GM19035 (cell line): ENCODE results near the gene AKT1.

Experiments used
- ATAC-seq: cut with Tn5 transposase; IDR thresholded peaks from one replicate; pipeline ENCODE4 v1.9.1; 2021; ENCODE audit not compliant: unreplicated experiment

The AKT1 gene

DNA sequence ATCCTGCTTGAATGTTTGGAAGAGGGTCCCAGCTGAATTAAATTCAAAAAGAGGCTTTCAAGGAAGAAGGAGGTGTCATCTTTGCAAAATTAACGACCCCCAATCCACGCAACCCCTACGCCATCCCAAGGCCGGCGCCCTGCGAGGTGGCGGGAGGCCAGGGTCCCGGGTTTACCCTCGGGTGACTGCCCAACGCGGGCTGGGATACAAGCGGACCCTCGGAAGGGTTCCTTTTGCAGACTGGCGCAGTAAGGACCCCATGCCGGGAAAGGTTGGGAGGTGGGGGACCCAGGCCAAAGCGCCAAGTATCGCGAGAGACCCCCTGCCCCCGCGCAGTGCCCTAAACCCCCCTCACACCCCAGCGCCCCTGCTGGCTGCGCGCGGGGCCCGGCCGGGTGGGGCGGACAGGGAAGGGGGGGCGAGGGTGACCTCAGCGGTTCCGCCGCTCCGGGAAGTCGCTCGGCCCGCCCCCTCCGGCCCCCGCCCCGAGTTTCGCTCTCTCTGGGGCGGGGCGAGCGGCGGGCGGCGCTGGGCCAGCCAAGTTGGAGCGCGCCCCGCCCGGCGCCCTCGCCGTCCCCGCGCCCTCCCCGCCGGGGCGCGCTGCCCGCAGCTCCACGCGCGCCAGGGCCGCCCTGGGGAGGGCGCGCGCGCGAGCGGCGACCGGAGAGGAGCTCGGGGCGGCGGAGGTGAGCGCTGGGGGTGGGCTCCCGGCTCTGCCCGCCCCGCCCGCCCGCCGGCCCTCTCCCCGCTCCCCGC, 4.6 kb upstream of the AKT1 start:
- ATAC-seq, result peak; percentile 59

DNA sequence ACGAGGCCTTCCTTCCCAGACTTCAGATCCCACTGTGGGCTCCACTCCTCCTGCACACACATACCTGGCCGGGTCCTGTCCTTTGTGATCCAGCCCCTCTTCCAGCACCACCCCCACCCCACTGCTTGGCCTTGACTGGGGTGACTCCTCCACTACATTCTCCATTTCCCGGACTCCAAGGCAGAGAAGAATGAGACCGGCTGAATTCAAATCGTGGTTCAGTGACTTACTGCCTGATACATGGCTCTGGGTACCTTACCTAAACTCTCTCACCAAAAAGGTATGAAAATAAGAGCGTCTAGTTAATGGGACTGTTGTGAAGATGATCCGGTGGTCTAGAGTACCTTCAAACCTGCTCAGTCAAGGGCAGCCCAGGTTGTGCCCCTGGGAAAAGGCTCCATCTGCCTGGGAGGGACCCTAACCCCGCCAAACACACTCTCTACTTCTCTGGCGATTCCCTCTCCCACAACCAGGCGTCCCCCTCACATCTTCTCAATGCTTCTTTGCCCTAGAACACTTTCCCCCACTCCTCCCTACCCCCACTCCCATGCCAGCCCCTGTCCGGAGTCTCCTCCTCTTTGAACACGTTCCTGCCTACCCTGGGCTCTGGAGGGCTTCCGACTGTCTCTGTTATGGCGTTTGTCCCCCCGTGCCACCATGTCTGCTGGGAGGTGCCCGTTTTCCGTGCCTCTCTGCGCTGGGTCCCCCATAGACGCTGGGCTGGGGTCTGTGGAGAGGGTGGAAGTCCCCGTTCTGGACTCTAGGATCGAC, 3.9 kb upstream of the AKT1 start:
- ATAC-seq, result no peak

DNA sequence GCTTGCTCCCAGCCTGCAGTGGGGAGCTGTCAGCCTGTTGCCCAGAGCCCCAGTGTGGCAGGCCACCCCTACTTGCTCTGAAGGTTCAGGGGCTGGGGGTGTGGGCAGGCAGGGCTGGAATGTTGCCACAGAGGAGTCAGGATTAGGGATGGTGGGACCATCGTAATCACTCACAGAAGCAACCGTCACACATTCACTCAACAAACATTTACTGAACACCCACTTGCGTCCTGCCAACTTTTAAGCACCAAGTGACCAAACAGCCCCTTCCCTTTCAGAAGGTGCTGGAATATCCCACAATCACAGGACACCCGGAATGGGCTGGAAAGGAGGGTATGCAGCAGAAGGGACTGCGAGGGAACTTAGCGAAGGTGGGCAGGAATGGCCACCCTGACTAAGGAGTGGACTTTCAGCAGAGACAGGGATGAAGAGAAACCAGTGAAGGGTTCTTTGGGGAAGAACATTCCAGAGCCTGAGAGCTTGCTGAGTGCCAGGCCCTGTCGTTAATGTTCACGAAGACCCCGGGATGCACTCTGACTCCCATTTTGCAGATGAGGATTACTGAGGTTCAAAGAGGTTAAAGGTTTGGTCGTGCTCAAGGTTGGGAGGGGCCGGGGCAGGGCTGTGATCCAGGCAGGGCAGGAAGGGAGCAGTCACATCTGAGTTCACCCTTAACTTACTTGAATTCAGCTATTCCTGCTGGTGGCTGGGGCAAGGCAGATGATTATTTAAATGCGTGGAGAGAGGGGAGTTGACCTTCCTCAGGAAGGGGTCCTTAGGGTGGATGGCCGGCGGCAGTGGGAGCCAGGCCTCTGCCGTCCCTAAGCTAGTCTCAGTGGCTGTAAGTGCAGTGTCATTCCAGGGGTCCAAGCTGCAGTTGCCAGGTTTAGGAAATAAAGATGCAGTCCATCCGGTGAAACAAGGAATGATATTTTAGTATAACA, 3.0 kb upstream of the AKT1 start:
- no peak for ATAC-seq

DNA sequence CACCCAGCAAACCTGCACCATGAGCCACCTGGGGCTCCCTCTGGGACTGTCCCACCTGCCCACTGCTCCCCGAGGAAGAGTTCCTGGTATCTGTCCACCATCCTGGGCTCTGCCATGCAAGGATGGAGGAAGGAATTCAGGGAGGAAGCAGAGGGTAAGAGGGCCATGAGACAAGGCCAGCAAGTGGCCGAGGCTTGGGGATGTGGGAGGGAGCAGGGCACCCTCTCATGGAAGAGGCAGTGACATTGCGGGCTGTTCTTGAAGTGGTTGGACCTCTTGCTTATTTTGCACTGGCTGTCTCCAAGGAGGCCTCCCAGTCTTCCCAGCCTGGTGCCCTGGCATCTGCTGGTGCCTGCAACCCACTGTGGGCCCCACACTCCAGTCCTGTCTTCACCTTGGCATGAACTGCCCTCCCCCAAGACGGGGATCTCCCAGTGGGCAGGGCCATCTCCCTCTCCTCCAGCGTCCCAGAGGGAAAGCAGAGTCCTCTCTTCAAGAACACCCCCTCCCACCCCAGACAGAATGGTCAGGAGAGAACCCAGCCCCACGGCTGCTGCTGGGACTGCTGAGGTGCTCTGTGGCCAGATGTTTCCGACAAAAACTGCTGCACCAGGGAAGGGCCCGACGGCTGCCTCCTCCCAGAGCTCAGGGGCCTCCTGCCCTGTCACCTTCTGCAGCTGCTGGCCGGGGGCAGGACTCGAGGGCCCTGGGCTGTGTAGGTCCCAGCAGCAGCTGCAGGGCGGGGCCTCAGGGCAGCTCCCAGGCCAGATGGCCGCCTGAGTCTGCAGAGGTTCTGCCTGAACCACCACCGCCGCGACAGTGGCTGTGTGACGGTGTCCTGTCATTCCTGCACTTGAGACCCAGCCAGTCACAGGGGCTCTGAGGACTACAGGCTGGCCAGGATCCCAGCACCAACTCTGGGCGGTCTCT, 1.8 kb upstream of the AKT1 start:
- no peak for ATAC-seq

DNA sequence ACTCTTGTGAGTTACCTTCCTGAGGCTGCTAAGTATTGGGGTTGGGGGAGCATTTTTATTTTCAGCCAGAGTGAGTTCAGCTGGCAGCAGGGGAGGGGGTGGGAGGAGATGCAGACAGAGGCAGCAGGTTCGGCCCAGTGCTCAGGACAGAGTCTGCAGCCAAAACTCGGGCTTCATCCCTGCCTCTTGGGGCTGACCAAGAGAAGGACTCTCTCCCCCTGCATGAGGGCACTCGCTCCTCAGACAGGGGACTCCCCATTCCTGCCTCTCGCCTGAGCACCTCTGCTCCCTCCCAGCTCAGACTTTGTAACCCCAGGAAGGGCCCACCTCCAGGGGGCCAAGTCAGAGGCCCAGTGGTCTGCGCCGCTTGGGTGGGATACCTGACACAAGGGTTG, 1.1 kb upstream of the AKT1 start:
- ATAC-seq, result no peak

DNA sequence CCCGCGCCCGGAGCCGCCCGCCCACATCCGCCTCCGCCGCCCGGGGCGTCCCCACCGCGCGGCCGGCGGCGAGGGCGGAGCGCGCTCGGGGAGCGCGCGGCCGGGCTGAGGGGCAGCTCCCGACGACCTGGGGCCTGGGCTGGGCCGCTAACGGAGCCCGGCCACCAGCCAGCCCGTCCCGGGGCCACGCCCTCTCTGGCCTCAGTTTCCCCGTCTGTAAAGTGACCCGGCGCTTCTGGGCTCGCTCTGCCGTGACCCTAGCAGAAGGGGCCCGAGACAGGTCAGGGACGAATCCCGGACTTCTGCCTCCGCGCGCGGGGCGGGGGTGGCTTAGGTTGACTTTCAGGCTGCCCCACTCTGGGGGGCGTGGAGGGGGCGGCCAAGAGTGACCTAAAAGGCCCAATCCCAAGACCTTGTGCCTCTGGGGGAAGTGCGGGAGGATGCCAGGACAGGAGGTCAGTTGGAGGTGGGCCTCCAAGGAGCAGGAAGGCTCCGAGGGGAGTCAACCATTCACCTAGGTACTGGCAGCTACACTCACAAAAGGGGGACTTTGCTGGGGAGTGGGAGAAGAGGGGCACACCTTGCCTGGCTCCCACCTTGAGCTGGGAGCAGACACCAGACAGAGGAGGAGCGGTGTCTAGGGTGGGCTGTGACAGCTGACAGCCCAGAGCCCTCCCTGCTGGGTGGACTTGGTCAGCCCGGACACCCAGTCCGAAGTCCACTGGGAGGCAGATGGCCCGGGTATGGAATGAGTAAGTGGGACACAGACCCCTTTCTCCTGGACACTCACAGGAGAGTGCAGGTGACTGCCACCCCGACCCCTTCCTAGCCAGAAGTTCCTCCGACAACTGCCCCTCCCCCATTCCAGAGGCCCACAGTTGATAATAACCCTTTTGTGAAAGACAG, 486 bp upstream of the AKT1 start:
- no peak for ATAC-seq

DNA sequence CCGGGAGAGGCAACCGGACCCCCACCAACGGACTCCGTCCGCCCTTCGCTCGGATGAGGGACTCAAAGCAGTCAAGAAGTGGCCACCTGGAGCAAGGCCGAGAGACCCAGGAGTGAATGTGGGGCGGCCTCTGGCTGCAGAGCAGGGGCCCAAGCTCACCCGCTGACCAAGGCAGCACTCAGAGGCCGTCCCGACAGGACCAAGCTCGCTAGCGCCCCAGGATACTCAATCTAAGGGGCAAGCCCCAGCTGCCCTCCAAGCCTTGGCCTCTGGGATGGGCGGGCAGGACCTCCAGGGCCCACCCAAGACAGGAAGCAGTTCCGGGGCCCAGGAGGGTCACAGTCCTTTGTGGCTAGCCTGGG, 936 bp downstream of the AKT1 start:
- peak; percentile 5 for ATAC-seq

DNA sequence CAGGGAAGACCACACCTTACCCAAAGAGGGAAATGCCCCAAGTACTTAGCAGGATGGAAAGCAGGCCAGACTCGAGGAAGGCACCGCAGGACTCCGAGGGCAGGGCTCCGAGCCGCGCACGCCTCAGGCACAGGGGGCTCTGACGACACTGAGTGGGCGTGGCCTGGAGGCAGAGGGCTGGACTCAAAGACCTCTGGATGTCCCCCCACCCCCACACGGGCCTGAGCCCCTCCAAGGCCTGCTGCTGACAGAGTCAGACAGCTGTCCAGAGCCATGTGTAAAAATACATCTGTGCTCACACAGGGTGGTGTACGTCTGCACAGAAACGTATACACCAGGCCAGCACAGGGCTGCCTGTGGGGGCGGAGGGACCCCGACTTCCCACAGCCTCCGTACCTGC, 1.4 kb downstream of the AKT1 start:
- no peak for ATAC-seq

DNA sequence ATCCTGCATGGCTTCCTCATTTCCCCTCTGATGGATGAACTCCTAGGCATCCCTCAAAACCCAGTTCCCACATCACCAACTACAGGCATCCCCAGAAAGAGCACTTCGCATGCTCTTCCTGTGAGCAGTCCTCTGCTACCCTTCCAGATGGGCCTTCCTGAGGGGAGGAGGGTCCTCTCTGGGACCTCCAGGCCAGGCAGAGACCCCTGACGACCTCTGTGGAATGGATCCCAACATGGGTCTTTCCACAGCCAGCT, 1.9 kb downstream of the AKT1 start:
- ATAC-seq, result no peak

DNA sequence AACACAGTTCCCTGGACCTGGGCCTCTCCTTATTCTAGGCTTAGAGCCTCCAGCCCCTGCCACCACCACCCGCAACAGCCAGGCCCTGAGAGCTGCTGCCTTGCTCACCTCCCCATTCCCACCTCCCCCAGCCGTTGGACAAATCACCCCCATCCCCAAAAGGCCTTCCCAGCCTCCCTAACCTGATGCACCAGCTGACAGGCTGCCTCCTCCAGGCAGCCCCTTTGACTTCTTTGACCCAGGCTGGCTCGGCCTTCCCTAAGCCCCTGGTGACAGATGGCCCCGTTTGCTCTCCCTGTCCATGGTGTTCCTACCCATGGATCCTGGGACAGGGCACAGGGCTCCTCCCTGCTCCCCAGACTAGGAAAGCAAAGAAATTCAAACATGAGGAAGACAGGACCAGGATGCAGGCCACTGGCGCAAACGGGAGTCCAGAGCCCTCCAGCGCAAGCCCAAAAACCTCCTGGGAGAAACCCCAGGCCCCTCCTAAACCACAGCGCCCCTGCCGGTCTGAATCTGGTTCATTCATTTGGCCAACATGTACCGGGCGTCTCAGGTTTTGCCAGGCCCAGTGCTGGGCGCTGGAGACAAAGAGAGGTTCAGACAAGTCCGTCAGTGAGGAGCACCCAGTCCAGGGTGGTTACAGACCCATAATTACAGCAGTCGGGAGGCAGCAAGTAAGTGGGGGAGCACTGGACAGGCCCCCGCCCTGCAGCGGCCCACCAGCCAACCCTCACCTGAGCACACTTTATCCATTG, 2.4 kb downstream of the AKT1 start:
- ATAC-seq, result no peak

DNA sequence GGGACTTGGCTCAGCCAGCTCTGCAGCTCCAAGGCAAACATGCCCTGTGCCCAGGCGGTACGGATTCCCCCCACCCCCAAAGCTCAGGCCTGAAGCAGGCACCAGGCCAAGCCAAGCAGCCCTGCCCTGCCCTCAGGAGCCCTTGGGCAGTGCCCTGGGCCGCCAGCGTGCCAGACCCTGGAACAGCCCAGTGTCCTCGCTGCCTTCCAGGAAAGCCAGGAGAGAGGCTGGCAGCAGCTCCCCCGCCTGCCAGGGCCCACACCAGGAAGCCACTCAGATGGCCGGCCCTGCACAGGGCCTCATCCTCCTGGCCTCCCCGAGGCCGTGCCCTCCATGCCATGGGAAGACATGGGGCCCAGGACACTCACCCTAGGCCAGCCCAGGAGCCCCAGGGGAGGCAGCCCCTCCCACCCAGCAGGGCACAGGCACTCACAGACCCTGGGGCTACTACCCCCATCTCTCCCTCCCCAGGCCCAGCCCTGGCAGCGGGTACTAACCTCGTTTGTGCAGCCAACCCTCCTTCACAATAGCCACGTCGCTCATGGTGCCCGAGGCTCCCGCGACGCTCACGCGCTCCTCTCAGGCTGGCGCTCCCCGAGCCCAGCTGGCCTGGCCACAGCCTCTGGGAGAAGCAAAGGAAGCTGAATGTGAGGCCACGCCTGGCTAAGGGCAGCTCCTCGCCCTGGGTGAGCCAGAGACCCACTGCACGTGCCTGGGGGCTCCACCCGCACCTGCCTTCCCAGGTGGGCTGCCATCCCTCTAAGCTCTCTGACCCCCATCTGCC, 3.3 kb downstream of the AKT1 start:
- ATAC-seq, result no peak

DNA sequence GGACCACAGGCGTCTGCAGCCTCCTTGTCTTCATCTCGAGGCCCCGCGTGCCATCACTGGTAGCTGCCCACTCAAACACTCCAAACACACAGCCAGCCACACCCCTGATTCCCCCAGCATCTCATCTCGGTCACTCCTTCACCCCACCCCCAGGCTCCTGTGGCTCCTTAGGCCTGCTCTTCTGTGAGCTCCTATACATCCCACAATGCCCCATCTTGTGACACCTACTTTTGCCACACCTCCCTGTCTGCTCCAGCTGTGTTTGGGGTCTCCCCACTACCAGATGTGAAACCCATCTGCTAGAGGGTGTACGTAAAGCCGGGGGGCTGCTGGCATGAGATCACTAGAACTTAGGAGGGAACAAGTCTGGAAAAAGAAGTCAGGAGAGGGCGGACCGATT, 4.1 kb downstream of the AKT1 start:
- no peak for ATAC-seq

DNA sequence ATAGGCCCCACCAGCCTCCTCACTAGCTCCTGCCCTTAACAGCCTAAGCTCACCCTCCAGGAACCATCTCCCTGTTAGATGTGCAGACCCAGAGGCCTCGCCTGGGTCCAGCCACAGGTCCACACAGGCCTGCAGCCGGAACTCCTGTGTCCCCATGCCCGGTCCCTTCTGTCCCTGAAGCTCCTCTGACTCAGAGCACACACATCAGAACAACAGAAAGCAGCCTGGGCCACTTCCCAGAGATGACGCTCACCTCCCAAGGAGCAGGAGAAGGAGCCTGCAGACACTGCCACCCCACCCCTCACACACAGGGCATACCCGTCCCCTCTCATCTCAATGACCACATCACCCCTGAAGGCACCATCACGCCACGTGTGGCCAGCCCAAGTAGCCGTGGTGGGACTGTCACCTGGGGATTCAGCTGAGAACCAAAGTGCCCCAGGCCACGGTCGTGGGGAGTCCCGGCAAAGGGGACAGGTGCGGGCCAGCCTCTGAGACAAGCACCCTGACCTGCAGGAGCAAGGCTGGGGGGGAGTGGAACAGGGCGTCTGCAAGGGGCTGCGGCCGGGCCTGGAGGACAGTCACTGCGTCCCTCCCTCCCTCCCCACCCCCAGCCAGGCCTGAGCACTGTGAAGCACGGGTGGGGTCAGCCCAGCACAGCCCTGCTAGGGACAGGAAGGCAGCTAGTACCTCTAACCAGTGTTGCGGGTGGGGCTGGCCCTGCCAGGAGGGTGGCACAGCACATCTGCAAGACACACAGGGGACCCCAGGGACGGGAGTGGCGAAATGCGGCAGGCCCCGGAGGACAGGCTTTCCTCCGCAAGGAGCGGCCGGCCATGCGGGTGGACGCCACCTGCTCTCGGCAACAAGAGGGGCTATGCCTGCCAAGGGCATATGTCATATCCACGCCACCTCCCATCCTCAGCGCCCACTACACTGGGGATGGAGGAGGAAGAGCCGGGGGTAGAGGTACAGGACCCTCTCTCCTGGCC, 5.5 kb downstream of the AKT1 start:
- no peak for ATAC-seq

DNA sequence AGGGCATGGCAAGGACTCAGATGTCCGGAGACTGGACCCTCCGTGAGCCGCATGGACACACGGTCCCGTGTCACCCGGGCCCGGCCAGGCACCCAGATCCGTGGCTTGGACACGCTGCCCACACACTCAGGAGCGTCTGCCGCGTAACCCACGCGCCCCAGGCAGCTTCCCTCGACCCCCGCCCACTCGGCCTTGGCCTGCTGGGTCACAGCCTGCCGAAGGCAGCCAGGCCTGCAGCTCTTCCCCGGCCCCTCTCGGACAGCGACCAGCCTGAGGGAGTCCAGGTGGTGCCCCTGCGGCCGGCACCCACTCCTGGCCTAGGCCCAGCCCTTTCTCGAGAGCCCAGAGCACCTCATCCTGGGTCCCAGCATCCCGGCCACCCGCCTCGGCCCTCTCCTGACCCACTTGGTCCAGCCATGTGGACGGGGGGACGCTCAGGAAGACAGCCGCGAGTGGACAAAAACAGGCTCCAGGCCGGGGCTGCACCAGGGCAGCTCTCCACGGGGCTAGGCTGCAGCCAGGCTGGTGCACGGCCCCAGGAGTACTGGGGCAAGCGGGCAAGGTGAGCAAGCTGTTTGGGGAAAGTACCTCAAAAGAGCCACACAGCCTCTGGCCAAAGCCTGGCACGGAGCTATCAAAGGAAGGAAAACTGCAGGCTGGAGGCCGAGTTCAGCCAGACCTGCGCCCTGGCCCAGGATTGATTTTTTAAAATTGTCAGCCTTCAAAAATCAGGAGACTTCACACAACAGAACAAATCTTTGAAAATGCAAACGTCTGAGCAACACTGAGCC, 6.5 kb downstream of the AKT1 start:
- ATAC-seq, result no peak

DNA sequence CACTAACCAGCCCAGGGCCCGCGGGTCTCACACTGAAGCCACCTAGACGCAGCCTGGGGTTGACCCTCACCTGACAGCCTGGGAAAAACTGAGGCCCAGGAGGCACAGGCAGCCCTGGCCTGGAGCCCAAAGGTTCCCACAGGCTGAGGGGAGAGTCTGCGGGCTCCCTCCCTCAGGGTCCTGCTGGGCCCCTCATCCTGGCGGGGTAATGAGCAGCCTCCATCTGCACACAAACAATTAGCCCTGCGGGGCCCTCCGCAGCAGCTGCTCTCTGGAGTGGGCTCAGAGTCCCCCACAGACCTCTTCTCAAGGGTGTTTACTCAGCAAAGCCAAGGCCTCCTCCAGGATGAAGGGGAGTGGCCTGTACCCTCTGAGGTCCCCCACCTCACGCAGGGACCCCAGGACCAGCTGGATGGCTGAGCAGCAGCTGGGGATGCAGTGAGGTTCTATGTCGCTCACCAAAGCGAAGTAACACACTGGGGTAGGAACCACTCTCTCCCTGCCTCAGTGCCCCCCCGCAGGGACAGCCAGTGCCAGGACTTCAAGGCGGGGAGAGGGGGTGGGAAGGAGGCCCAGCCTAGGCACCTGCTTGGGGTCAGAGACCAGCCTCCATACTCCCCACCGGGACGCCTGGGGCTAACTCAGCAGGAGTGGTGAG, 7.3 kb downstream of the AKT1 start:
- no peak for ATAC-seq

DNA sequence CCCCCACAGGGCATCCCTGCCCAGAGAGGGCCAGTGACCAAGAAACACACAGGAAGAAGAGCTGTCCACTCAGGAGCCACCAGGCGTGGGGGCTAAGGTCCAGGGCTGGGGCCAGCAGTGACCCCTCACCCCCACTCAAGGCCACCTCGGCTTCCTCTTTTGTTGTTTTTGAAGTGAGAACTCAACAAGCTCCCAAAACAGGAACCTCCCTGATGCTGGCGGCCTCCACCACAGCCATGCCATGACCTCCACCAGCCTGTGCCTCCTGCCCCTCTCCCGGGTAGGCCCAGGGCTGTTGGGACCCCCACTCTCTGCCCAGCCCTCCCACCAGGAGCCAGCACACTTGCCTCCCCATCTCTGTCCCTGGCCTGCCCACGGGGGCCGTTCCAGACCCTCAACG, 7.8 kb downstream of the AKT1 start:
- ATAC-seq, result no peak
